Ascending aorta (tissue), 2 donors: ENCODE results near the gene SH2D3A. TPM values are rescaled to one million over a fixed set of nuclear protein-coding genes. Genes with fewer than 3 reads are reported as not detected.
A peak's percentile ranks its signal among the peaks of the same experiment; 100 is the strongest.
"Not testable (repeated sequence)": the region's sequence is repeated elsewhere in the genome, so short reads cannot be mapped to it uniquely, and the experiment has no call there.

ENCODE experiments used
- DNase-seq, 2 donors: peaks; one replicate each; pipeline ENCODE4 v3.0.0-alpha.2; 2019; ENCODE audit warnings: low spot score in 2 of 2
- H3K27ac ChIP-seq, 2 donors: fragments of 200-600 bp; sonication (generic); one replicate each; pipeline ENCODE4 v1.5.1; 2016 to 2017; ENCODE audit warnings: mild to moderate bottlenecking in 1 of 2
- H3K27me3 ChIP-seq: fragments of 200-600 bp; sonication (generic); one replicate; pipeline ENCODE4 v1.5.1; 2017
- H3K36me3 ChIP-seq, 2 donors: fragments of 200-600 bp; sonication (generic); one replicate each; pipeline ENCODE4 v1.5.1; 2016
- H3K4me1 ChIP-seq, 2 donors: fragments of 200-600 bp; sonication (generic); one replicate each; pipeline ENCODE4 v1.5.1; 2016 to 2017; ENCODE audit warnings: mild to moderate bottlenecking in 1 of 2
- H3K4me3 ChIP-seq, 2 donors: fragments of 200-600 bp; sonication (generic); one replicate each; pipeline ENCODE4 v1.5.1; 2016 to 2017; ENCODE audit warnings: mild to moderate bottlenecking in 1 of 2
- H3K9me3 ChIP-seq, 2 donors: fragments of 200-600 bp; sonication (generic); one replicate each; pipeline ENCODE4 v1.5.1; 2016
- CTCF ChIP-seq, 3 experiments: fragments of 200-600 bp in 2 of 3; fragments of 450-650 bp in 1 of 3; sonication (generic) in 2 of 3; IDR thresholded peaks; one replicate each; pipeline ENCODE4 v1.5.1; 2016 to 2019; ENCODE audit warnings: antibody characterized with exemption in 3 of 3, mild to moderate bottlenecking in 1 of 3, moderate library complexity in 1 of 3
- intact Hi-C: fragments of 100-400 bp; cut with DNase I; formaldehyde crosslinking; loops from one replicate; pipeline ENCODE4 v1.15.1; 2023
- total RNA-seq: library from RNA; depleted of rRNA; stranded (reverse); fragments of >200 nt; gene quantifications from one replicate; pipeline ENCODE4 v1.1.0, GENCODE V29; 2016

The SH2D3A gene
- total RNA-seq, 1 donor from 2014 or later: not detected

DNA sequence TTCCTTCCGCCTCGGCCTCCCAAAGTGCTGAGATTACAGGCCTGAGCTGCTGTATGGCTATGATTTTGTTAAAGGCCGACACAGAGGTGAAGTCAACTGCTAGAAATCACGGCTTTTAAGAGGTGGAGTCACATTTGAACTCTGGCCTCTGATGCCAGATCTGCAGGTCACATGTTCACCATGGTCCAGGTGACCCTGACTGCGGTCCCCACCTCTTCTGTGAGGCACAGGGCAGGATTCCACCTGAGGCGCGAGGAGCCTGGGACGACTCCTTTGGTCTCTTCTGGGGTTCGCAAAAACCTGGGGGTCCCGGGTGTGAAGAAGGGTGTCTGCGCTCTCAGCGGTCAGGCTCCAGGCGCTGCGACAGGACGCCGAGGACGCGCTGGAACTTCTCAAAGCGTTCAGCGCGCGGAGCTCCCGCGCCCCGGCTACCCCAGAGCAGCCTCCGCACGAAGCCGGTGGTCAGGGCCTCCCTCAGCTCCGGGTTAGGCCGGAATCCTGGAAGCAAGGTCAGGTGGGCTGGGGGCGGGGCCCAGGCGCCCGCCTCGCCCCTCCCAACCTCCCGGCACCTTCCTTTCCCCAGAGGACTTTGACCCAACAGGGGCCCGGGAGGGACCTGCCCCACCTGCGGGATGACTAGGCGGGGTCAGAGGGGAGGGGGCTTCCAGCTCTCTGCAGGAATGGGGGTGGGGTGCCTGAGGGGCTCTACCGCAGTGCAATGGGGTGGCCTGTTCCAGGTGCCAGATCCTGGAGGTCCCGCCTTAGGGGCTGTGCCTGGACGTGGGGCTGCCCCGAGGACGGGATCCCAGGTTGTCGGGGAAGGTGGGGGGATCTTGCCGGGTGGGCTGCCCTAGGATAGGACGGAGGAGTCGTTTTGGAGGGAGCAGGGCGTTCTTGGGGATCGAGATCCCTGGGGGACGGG, 14.7 kb downstream of the SH2D3A start:
- Histone ChIP-seq H3K9me3 (no peaks in the 10 kb centered on the region), H3K27me3 (no peaks in the 10 kb centered on the region), H3K27ac (peak overlapping the region in 1 of 2 donors; percentile 29), H3K4me1 (peaks cover 0 to 8% of the 10 kb centered on the region in 2 donors), H3K4me3 (peak overlapping the region; percentile 51 to 57), H3K36me3 (peaks cover 45 to 48% of the 10 kb centered on the region in 2 donors)
- TF ChIP-seq CTCF (IDR thresholded peaks at IDR 0.05): no peak
- intact Hi-C loops: loop anchor here (1.0 to 5.0 kb wide), 2 partner anchors 15 to 110 kb away; partner anchors contain the start of gene GPR108
- DNase-seq: no peak

- Histone ChIP-seq H3K4me1 (peaks cover 0 to 8% of the 10 kb centered on the region in 2 donors), H3K27ac (no peak overlapping the region), H3K36me3 (peaks cover 58 to 61% of the 10 kb centered on the region in 2 donors), H3K27me3 (no peaks in the 10 kb centered on the region), H3K9me3 (no peaks in the 10 kb centered on the region), H3K4me3 (no peak overlapping the region)
- TF ChIP-seq CTCF (IDR thresholded peaks at IDR 0.05): no peak
- no peak for DNase-seq
- intact Hi-C loops: loop anchor here (5.0 kb wide), 1 partner anchor 111 kb away; no protein-coding TSS in a partner anchor
Observed at GRCh38 chr19:6751189-6751588, 16.0 kb downstream of the SH2D3A start.

- Histone ChIP-seq H3K27me3 (no peaks in the 10 kb centered on the region), H3K36me3 (peaks cover 59 to 69% of the 10 kb centered on the region in 2 donors), H3K4me3 (no peak overlapping the region), H3K9me3 (no peaks in the 10 kb centered on the region), H3K27ac (no peak overlapping the region), H3K4me1 (peaks cover 5 to 13% of the 10 kb centered on the region in 2 donors)
- no peak for DNase-seq
- intact Hi-C loops: loop anchor here (5.0 kb wide), 1 partner anchor 112 kb away; no protein-coding TSS in a partner anchor
- TF ChIP-seq CTCF (IDR thresholded peaks at IDR 0.05): no peak
Observed at GRCh38 chr19:6750062-6750461, 17.2 kb downstream of the SH2D3A start.

DNA sequence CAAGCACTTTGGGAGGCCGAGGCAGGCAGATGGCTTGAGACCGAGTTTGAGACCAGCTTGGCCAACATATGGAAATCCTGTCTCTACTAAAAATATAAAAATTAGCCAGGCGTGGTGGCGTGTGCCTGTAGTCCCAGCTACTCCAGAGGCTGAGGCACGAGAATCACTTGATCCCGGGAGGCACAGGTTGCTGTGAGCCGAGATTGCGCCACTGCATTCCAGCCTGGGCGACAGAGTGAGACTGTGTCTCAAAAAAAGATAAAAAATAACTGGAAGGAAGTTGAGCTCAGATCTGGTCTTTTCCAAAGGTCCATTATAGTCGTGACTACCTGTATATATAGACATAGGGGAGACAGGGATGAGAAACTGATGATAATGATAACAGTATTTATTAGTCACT, 18.7 kb downstream of the SH2D3A start:
- H3K9me3 ChIP-seq, DNase-seq, H3K27me3 ChIP-seq, H3K27ac ChIP-seq, H3K4me3 ChIP-seq: not testable (repeated sequence)
- Histone ChIP-seq H3K4me1 (peaks cover 5 to 29% of the 10 kb centered on the region in 2 donors), H3K36me3 (peaks cover 61 to 74% of the 10 kb centered on the region in 2 donors)
- intact Hi-C loops: loop anchor here (10.0 kb wide), 2 partner anchors 844 to 1076 kb away; partner anchors contain the start of genes NDUFA11 and VMAC

DNA sequence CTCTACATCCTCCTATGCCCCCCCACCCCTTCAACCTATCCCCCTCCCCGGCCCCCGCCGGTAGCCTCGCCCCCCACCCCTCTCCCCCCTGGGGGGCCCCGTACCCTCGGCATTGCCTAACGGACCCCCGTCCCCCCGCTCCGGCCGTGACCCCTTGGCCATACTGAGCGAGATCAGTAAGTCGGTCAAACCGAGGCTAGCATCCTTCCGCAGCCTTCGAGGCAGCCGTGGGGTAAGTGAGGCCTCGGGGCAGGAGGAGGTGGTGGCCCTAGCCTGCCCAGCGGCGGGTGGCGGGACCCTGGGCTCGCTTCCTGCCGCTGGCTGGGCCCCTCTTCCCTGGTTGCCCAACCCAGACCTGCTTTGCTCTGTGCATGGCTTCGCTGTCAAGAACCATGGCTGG, 21.3 kb downstream of the SH2D3A start:
- H3K27me3 ChIP-seq: no peaks in the 10 kb centered on the region
- peaks cover 5 to 33% of the 10 kb centered on the region in 2 donors for H3K4me1 ChIP-seq
- intact Hi-C loops: loop anchor here (10.0 kb wide), 2 partner anchors 841 to 1079 kb away; partner anchors contain the start of genes NDUFA11 and VMAC
- no peak for DNase-seq
- peak overlapping the region; percentile 84 to 86 for H3K27ac ChIP-seq
- H3K36me3 ChIP-seq: peaks cover 52 to 67% of the 10 kb centered on the region in 2 donors
- H3K9me3 ChIP-seq: no peaks in the 10 kb centered on the region
- no peak overlapping the region for H3K4me3 ChIP-seq
- no peak for TF ChIP-seq CTCF (IDR thresholded peaks at IDR 0.05)
